Activated T-helper 17 cell treated with anti-CD3 and anti-CD28 coated beads, Interleukin-2, amount 50 U/mL, for 72 hours (primary cell): ENCODE measurements around the gene PTPRN2. TPM values are rescaled to one million over a fixed set of nuclear protein-coding genes. Genes with fewer than 3 reads are reported as not detected.

Experiments
- ATAC-seq: fragments of 150-1000 bp; cut with Tn5 transposase; replicated peaks from 2 replicates; pipeline ENCODE4 v1.10.0; 2021; ENCODE audit warnings: mild to moderate bottlenecking, moderate library complexity
- H3K27ac Mint-ChIP-seq: one replicate; pipeline ENCODE4 v1.8.0; 2022; ENCODE audit warnings: mixed read lengths
- H3K27me3 Mint-ChIP-seq: one replicate; pipeline ENCODE4 v1.8.0; 2022; ENCODE audit warnings: mixed read lengths
- H3K36me3 Mint-ChIP-seq: one replicate; pipeline ENCODE4 v1.8.0; 2022; ENCODE audit warnings: low read depth, mild to moderate bottlenecking, mixed read lengths
- H3K4me1 Mint-ChIP-seq: one replicate; pipeline ENCODE4 v1.8.0; 2022; ENCODE audit warnings: mixed read lengths
- H3K4me3 Mint-ChIP-seq: one replicate; pipeline ENCODE4 v1.8.0; 2022; ENCODE audit warnings: mild to moderate bottlenecking, mixed read lengths
- H3K9me3 Mint-ChIP-seq: one replicate; pipeline ENCODE4 v1.8.0; 2022; ENCODE audit warnings: mixed read lengths
- total RNA-seq, 2 donors: library from RNA; stranded (reverse); gene quantifications; one replicate each; pipeline ENCODE4 v1.2.3, GENCODE V29; 2022

Gene PTPRN2
- total RNA-seq, 2 donors from 2014 or later: 0.48 to 1.4 TPM

DNA sequence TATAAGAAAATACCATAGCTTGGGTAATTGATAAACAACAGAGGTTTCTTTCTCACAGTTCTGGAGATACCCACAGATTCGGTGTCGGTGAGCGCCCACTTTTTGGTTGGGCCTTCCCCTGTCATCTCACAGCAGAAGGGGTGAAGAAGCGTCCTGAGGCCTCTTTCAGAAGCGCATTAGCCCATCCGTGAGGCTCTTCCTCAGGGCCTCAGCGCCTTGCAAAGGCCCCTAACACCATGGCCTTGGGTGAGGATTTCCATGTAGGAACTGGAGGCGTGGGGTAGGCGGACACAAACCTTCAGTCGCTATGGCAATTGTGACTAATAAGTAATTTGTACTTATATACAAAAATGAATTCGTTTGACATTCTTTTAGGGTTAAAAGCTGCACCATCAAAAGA is 316.0 kb downstream of the PTPRN2 start:
- Mint-ChIP-seq H3K36me3 (no peaks in the 10 kb centered on the region), H3K27me3 (no peaks in the 10 kb centered on the region), H3K4me1 (no peaks in the 10 kb centered on the region), H3K9me3 (no peaks in the 10 kb centered on the region), H3K27ac (no peak overlapping the region), H3K4me3 (no peak overlapping the region)
- no peak for ATAC-seq

DNA sequence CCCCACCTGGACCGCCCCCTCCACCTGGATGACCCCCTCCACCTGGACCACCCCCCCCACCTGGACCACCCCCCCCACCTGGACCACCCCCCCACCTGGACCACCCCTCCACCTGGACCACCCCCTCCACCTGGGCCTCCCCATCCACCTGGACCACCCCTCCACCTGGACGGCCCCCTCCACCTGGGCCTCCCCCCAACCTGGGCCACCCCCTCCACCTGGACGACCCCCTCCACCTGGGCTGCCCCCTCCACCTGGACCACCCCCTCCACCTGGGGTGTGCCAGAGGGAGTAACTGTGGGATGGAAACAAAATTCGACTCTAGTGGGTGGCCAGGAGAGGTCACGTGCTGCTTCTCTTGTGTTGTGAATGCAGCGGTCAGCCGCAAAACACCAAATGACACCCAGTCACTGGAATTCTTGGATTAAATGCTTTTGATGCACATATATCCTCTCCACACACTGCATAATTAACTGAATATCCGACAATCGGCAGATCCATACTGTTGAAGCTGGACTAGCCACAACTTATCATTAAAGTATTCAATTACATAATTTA is 316.7 kb downstream of the PTPRN2 start:
- Mint-ChIP-seq H3K36me3 (no peaks in the 10 kb centered on the region), H3K27ac (no peak overlapping the region), H3K4me3 (no peak overlapping the region), H3K27me3 (no peaks in the 10 kb centered on the region), H3K4me1 (no peaks in the 10 kb centered on the region), H3K9me3 (no peaks in the 10 kb centered on the region)
- ATAC-seq: no peak

DNA sequence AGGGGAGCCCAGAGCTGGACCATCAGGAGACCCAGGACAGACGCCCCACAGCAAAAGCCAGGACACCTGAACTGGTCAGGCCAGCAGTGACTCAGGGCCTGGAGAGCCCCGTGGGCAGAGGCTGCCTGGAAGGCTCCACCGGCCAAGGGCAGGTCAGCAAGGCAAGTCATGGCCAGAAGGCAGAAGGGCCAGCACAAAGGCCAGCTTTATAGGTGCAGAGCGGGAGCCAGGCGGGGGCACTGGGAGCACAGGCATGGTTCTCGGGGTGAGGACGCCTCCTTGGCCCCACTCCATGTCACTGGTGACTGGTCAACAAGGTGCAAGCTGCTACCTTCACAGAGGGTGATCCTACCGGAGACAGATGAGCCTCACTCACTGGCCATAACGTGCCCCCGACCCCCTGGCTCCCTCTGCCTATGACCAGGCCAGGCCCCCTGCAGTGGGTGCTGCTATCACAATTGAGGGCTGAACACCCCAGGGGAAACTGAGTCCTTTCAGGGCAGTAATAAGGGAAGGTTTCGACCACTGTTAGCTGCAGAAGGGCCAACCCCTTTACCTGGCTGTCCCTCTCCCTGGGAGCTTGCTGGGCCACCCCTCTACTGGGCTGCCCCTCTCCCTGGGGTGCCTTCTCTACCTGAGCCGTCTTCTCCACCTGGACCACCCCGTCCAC is 317.4 kb downstream of the PTPRN2 start:
- Mint-ChIP-seq H3K4me1 (no peaks in the 10 kb centered on the region), H3K27ac (no peak overlapping the region), H3K9me3 (no peaks in the 10 kb centered on the region), H3K36me3 (no peaks in the 10 kb centered on the region), H3K27me3 (no peaks in the 10 kb centered on the region), H3K4me3 (no peak overlapping the region)
- no peak for ATAC-seq

DNA sequence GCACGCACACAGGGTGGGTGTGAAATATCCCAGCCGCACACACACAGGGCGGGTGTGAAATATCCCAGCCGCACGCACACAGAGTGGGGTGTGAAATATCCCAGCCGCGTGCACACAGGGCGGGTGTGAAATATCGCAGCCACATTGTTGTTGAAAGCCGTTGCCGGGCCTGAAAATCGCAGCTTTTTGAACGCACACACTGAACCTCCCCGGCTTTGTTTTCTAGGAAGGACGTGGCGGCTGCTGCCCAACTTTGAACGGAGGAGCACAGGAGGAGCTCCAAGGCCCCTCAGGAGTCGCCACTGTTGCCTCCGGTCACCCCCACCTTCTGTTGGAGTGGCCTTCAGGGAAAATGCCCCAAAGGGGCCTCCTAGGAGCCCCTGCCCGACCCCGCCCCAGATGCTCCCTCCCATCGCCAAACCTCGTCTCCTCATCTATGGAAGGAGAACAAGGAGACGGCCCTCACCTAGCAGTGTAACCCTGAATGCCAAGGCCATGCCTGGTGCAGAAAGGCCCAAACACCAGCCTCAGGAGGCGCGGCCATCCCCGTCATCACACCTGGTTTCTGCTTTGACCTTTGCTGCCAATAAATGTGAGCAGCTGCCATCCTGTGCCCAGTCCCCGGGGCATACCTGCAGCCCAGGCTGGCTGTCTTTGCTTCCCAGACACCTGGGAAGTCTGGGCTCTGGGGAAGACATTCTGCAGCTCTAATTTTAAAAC is 318.6 kb downstream of the PTPRN2 start:
- Mint-ChIP-seq H3K4me3 (no peak overlapping the region), H3K27ac (no peak overlapping the region), H3K27me3 (no peaks in the 10 kb centered on the region), H3K4me1 (no peaks in the 10 kb centered on the region), H3K36me3 (no peaks in the 10 kb centered on the region), H3K9me3 (no peaks in the 10 kb centered on the region)
- ATAC-seq: no peak

DNA sequence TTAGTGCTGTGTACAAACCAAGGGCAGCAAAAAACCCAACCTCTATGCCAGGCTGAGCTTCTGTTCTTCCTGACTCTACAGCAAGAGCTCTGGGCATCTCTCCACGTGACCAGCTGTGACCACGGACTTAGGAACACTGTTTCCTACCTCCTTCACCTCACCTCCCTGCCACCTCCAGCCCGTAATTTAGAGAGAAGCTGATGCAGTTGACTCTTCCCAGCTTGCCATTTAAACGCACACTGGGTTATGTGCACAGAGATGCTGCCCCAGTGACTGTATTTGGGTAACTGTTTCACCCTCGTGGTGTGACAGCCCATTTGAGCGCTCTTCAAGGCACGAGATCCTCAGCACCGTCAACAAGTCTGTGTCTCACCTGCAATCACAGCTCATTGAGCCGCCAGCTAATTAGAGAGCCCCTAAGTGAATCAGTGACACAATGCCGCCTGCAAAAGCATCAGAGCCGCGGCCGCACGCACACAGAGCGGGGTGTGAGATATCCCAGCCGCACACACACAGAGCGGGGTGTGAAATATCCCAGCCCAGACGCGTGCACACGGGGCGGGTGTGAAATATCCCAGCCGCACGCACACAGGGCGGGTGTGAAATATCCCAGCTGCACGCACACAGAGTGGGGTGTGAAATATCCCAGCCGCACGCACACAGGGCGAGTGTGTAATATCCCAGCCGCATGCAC is 319.7 kb downstream of the PTPRN2 start:
- Mint-ChIP-seq H3K36me3 (no peaks in the 10 kb centered on the region), H3K27me3 (no peaks in the 10 kb centered on the region), H3K9me3 (no peaks in the 10 kb centered on the region), H3K27ac (no peak overlapping the region), H3K4me3 (no peak overlapping the region), H3K4me1 (no peaks in the 10 kb centered on the region)
- no peak for ATAC-seq

DNA sequence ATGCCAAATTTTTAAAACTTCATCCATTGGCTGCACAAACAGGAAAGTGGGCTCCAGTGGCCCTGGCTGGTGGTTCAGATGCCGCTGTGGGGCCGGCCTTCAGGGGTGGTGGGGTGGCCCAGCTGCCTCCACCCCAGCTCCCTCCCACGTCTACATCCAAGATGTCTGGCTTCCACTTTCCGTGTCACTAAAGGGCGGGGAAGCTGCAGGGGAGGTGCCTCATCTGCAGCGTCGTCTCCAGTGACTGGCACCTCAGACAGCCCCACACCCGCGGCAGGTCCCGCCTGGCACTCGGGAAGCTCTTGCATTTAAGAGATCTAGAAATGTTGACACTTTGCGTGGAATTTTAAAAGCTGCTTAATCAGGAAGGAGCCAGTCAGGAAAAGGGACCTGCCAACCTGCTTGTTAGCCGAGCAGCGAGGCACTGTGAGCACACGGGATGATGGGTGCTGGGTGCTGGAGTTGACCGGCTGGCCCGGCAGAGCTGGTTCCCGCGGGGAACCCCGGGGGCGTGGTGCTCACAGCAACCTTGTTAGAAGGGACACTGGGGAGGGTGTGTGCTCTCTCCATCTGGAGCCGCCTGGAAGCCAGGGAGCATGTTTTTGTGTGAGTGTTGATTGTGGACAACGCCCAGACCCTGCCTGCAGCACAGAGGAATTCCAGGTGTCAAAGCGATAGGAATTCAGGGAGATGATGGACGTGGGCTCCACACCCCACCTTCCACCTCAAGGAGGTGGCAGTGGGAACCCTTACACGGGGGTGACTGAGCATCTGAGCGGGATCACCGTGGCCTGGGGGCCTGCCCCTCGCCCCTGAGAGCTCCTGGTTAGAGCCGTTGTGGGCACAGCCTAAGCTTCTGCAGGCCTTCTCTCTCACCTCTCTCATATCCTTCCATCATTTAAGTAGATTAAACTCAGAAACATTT is 320.5 kb downstream of the PTPRN2 start:
- H3K4me3 Mint-ChIP-seq: no peak overlapping the region
- no peaks in the 10 kb centered on the region for H3K4me1 Mint-ChIP-seq
- no peak overlapping the region for H3K27ac Mint-ChIP-seq
- H3K27me3 Mint-ChIP-seq: no peaks in the 10 kb centered on the region
- no peaks in the 10 kb centered on the region for H3K9me3 Mint-ChIP-seq
- no peak for ATAC-seq
- H3K36me3 Mint-ChIP-seq: no peaks in the 10 kb centered on the region

DNA sequence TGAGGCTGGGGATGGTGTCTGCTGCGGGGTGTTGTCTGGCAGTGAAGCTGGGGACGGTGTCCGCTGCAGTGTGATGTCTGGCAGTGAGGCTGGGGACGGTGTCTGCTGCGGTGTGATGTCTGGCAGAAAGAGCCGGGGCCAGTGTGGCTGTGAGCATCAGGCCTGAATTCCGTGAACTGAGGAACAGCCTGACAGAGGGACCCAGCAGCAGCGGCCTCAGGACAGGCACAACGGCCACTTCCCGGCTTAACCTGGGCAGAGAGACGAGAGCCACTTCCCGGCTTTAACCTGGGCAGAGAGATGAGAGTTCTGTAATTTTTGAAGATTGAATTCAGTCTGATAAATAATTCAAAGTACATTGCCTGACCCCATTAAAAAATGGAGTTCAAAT is 321.2 kb downstream of the PTPRN2 start:
- Mint-ChIP-seq H3K36me3 (no peaks in the 10 kb centered on the region), H3K27ac (no peak overlapping the region), H3K4me3 (no peak overlapping the region), H3K27me3 (no peaks in the 10 kb centered on the region), H3K9me3 (no peaks in the 10 kb centered on the region), H3K4me1 (no peaks in the 10 kb centered on the region)
- ATAC-seq: no peak

DNA sequence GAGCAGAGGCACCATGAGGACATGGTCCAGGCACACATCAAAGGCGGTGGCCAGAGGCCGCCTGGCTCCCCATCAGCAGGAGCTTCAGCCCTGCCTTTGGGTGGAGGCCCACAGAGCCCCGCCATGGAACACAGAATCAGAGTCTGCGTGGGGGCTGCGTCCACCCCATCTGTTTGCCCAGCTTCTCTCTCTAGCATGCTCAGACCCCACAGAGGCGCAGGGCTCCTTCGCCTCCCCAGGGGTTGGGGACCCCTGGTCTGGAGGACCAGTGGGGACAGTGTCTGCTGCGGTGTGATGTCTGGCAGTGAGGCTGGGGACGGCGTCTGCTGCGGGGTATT is 321.9 kb downstream of the PTPRN2 start:
- no peaks in the 10 kb centered on the region for H3K9me3 Mint-ChIP-seq
- no peak overlapping the region for H3K4me3 Mint-ChIP-seq
- H3K27ac Mint-ChIP-seq: no peak overlapping the region
- no peak for ATAC-seq
- no peaks in the 10 kb centered on the region for H3K4me1 Mint-ChIP-seq
- H3K27me3 Mint-ChIP-seq: no peaks in the 10 kb centered on the region
- no peaks in the 10 kb centered on the region for H3K36me3 Mint-ChIP-seq

DNA sequence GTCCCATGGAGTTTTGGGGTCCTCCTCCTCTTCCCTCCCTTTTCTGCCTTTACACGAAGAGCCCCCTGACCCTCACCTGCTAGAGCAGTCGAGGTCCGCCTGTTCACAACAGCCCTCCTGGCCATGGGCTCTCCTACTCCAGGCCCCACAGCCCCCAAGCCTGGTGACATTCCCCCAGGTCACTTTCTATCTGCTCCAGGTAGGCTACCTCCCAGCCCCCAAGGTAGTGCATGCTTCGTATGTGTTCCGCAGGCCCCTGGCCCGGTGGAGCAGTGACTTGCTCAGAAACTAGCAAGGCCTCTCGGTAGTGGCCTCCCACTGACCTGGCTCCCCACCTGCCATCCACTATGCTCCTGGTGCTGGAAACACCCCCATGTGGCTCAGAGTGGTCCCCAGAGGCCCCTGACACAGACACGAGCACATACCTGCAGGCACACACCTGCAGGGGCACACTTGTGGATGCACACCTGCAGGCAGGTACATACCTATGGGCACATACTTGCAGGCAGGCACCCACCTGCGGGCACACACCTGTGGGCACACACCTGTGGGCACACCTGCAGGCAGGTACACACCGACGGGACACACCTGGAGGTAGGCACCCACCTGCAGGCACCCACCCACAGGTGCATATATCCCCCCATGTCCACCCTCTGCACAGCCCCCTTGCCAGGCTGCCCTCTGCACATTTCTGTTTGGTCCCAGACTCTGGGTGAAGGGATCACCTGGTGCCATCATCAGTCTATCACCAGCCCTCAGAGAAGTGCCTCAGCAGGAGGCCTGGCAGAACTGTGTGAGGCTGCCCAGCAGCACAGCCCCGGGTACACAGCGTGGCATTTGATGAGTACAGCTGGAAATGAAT is 322.5 kb downstream of the PTPRN2 start:
- Mint-ChIP-seq H3K27ac (no peak overlapping the region), H3K4me3 (no peak overlapping the region), H3K9me3 (no peaks in the 10 kb centered on the region), H3K4me1 (no peaks in the 10 kb centered on the region), H3K27me3 (no peaks in the 10 kb centered on the region), H3K36me3 (no peaks in the 10 kb centered on the region)
- ATAC-seq: no peak

DNA sequence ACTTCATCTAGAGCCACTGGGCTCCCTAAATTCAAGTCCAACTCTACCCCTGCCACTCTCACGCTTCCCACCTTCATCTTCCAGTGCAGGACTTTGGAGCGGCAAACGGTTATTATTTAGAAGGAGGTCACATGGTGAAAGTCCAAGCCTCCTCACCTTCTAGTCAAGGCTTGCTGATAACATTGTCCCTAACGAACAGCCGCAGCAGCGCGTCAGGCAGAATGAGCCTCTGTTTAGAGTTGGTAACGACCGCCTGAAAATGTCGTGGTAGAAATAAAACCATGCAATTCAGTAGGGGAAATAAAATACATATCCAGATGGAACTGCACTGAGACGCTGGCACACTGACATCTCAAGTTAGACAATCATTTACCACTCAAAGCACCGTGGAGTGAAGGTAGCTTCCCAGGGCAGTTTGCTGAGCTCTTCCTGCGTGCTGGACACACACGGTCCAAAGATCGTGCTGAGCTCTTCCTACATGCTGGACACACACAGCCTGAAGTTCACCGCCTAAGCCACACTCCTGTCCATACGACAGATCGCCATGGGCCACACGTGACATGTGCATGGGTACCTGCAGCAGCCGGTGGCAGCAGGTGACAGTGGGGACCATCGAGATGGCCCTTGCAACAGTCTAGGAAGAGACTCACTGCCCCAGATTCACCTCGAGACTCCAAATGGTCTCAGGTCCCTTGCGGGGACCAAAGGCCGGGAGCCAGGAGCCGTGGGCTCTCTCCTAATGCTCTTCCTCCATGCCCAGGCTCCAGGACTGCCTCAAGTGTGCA is 323.5 kb downstream of the PTPRN2 start:
- no peaks in the 10 kb centered on the region for H3K9me3 Mint-ChIP-seq

DNA sequence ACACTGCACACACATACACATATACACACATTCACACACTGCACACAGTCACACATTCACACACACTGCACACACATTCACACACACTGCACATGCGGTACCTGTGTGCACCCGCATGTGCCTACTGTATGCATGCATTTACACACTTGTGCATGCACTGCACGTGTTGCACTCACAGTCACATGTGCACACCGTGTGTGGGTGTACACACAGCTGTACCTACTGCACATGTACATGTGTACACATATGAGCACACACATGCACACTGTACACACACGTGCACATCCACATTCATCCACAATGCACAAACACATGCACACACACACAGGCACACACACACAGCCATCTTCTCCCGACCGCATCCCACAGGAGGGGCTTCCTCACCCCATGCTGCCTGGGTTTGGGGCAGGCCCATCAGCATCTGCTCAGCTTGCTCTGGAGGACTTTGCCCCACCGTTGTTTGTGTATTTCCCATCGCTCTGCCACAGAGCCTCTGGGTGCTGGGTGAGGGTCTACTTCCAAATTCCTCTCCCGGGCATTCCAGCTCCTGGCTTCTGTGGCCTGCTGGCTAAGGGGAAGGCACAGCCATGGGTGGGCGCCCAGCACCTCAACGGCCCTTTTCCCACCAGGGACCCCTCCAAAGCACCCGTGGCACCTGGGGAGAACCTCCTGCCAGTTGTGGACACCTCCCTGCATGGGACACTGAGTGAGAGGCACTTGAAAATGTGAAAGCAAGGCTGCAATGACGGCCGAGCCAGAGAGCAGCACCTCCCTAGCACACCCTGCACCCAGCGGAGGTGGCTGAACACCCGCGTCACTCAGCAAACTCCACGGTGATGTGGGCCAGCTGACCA is 324.3 kb downstream of the PTPRN2 start:
- Mint-ChIP-seq H3K4me1 (no peaks in the 10 kb centered on the region), H3K27me3 (peaks cover 4% of the 10 kb centered on the region), H3K9me3 (no peaks in the 10 kb centered on the region), H3K27ac (no peak overlapping the region), H3K36me3 (no peaks in the 10 kb centered on the region), H3K4me3 (no peak overlapping the region)
- no peak for ATAC-seq

More for the DNA sequence above, 323.5 kb downstream of the PTPRN2 start:
- Mint-ChIP-seq H3K27me3 (no peaks in the 10 kb centered on the region), H3K27ac (no peak overlapping the region), H3K4me1 (no peaks in the 10 kb centered on the region), H3K4me3 (no peak overlapping the region), H3K36me3 (no peaks in the 10 kb centered on the region)
- ATAC-seq: no peak
